ENCODE data around the gene CHD2. TPM values are rescaled to one million over a fixed set of nuclear protein-coding genes. Genes with fewer than 3 reads are reported as not detected.
"Not testable (repeated sequence)": the region's sequence is repeated elsewhere in the genome, so short reads cannot be mapped to it uniquely, and the experiment has no call there.

Gene CHD2
- polyA plus RNA-seq, 2 donors, result 25.8 to 32.8 TPM

DNA sequence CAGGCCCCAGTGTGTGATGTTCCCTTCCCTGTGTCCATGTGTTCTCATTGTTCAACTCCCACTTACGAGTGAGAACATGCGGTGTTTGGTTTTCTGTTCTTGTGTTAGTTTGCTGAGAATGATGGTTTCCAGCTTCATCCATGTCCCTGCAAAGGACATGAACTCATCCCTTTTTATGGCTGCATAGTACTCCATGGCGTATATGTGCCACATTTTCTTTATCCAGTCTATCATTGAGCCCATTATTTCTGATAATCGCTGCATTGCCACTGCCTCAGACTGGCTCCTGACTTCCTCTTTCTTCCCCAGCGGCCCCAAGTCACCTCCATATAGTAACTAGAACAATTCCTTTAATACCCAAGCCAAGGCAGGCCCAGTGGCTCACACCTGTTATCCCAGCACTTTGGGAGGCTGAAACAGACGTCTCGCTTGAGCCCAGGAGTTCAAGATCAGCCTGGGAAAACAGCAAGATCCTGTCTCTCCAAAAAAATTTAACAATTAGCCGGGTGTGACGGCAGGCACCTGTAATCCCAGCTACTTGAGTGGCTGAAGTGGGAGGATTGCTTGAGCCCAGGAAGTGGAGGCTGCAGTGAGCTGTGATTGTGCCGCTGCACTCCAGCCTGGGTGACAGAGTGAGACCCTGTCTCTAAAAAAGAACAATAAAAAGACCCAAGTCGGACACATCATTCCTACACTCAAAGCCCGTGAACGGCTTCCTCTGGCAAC is 139.6 kb downstream of the CHD2 start:
- H3K27me3 ChIP-seq (ENCODE audit: control insufficient read depth in 1 of 2, insufficient read depth in 2 of 2, low read length in 2 of 2); H3K9me3 ChIP-seq (ENCODE audit: control insufficient read depth in 2 of 2, insufficient read depth in 1 of 2, low read depth in 1 of 2, low read length in 1 of 2); H3K27ac ChIP-seq (ENCODE audit: low read depth in 2 of 2, low read length in 1 of 2); H3K4me3 ChIP-seq (ENCODE audit: low read depth in 1 of 2, low read length in 2 of 2): not testable (repeated sequence)
- Histone ChIP-seq H3K36me3 (ENCODE audit: control insufficient read depth in 2 of 2, insufficient read depth in 2 of 2, low read length in 1 of 2) (peaks cover 4 to 14% of the 10 kb centered on the region in 2 donors), H3K4me1 (ENCODE audit: control insufficient read depth in 2 of 2, insufficient read depth in 2 of 2, low read length in 1 of 2) (peaks cover 10 to 17% of the 10 kb centered on the region in 2 donors)
- WGBS, 2 donors, result 93 to 94% methylated on average over 12 to 13 of the region's 13 CpGs

DNA sequence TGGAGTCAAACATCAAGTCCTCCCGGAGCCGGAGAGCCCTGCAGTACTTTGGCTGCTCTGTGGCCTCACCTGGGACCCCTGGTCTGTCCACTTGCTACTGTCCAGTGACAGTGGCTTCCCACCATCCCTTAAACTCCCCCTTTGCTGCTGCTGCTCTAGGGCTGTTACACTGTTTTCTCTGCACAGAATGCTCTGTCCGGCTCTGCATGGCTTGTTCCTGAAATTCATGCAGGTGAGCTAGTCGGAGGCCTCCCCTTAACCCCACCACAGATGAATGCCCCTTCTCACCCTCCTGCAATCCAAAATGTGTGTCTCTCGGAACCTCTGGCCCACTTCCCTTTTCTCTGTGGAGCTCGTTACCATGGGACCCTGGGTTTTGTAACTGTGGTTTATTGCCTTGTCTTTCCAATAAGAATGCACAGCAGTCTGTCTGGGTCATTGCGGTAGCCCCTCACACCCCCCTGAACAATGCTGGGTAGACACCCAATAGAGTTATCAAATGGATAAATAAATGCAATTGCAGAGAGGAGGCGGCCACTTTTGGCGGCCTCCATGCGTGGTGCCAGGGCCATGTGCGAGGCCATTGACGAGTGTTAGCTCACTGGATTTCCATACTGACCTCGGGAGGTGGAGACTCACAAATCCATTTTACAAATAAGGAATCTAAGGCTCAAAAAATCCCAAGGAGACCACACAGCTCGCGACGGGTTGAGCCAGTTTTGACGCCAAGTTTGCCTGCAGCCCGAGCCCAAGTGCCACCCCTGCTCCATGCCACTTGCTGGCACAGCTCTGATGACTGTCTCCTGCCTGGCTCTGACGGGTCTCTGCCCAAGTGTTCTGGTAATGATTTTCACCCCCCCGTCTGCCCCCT is 140.4 kb downstream of the CHD2 start:
- Histone ChIP-seq H3K27me3 (ENCODE audit: control insufficient read depth in 1 of 2, insufficient read depth in 2 of 2, low read length in 2 of 2) (no peaks in the 10 kb centered on the region), H3K27ac (ENCODE audit: low read depth in 2 of 2, low read length in 1 of 2) (no peak overlapping the region), H3K9me3 (ENCODE audit: control insufficient read depth in 2 of 2, insufficient read depth in 1 of 2, low read depth in 1 of 2, low read length in 1 of 2) (peaks cover 0 to 2% of the 10 kb centered on the region in 2 donors), H3K4me1 (ENCODE audit: control insufficient read depth in 2 of 2, insufficient read depth in 2 of 2, low read length in 1 of 2) (peaks cover 10 to 17% of the 10 kb centered on the region in 2 donors), H3K4me3 (ENCODE audit: low read depth in 1 of 2, low read length in 2 of 2) (no peak overlapping the region), H3K36me3 (ENCODE audit: control insufficient read depth in 2 of 2, insufficient read depth in 2 of 2, low read length in 1 of 2) (peaks cover 8 to 21% of the 10 kb centered on the region in 2 donors)
- 63 to 72% methylated on average over 20 of the region's 20 CpGs for WGBS, 2 donors

DNA sequence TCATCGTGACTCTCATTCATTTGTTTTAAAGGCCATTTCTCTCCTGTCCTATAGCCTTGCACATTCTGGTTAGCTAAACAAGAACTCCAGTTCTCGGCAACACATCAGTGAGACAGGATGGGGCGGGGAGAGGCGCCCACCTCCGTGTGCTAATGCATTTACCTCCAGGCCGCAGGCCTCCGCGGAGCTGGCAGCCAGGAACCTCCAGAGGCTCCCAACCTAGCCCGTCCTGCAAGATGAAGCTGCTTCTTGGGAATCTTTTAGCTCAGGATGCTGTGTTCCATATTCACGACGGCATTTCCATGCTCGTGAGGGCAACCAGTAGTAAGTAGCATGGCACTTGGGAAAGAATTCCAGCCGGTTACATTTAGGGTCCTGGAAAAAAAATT is 141.0 kb downstream of the CHD2 start:
- 55 to 71% methylated on average over 13 of the region's 13 CpGs for WGBS, 2 donors
- no peaks in the 10 kb centered on the region for H3K27me3 ChIP-seq (ENCODE audit: control insufficient read depth in 1 of 2, insufficient read depth in 2 of 2, low read length in 2 of 2)
- H3K9me3 ChIP-seq (ENCODE audit: control insufficient read depth in 2 of 2, insufficient read depth in 1 of 2, low read depth in 1 of 2, low read length in 1 of 2), result peaks cover 0 to 2% of the 10 kb centered on the region in 2 donors
- no peak overlapping the region for H3K4me3 ChIP-seq (ENCODE audit: low read depth in 1 of 2, low read length in 2 of 2)
- peaks cover 10 to 17% of the 10 kb centered on the region in 2 donors for H3K4me1 ChIP-seq (ENCODE audit: control insufficient read depth in 2 of 2, insufficient read depth in 2 of 2, low read length in 1 of 2)
- no peak overlapping the region for H3K27ac ChIP-seq (ENCODE audit: low read depth in 2 of 2, low read length in 1 of 2)
- peaks cover 8 to 21% of the 10 kb centered on the region in 2 donors for H3K36me3 ChIP-seq (ENCODE audit: control insufficient read depth in 2 of 2, insufficient read depth in 2 of 2, low read length in 1 of 2)

DNA sequence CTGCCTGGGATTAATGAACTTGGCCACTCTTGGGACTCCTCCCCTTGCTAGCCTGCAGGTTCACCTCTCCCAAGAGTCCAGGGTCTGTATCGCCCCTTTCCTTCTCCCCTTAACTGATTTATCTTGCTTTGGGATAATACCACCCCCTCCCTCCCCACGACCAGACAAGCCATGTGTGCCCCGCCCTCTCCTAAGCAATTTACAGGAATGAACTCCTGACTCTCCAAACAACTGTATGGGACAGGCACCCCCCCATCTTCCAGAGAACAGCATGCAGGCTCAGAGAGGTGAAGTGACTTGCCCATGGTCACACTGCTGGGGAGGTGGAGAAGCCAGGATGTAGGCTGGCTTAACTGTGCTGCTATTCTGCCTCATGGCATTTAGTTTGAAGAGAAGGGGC is 142.1 kb downstream of the CHD2 start:
- peaks cover 0 to 2% of the 10 kb centered on the region in 2 donors for H3K9me3 ChIP-seq (ENCODE audit: control insufficient read depth in 2 of 2, insufficient read depth in 1 of 2, low read depth in 1 of 2, low read length in 1 of 2)
- H3K27ac ChIP-seq (ENCODE audit: low read depth in 2 of 2, low read length in 1 of 2), result no peak overlapping the region
- peaks cover 5 to 13% of the 10 kb centered on the region in 2 donors for H3K4me1 ChIP-seq (ENCODE audit: control insufficient read depth in 2 of 2, insufficient read depth in 2 of 2, low read length in 1 of 2)
- H3K4me3 ChIP-seq (ENCODE audit: low read depth in 1 of 2, low read length in 2 of 2), result no peak overlapping the region
- H3K36me3 ChIP-seq (ENCODE audit: control insufficient read depth in 2 of 2, insufficient read depth in 2 of 2, low read length in 1 of 2), result peaks cover 8 to 28% of the 10 kb centered on the region in 2 donors
- WGBS, 2 donors, result 48 to 71% methylated on average over 3 of the region's 3 CpGs
- no peaks in the 10 kb centered on the region for H3K27me3 ChIP-seq (ENCODE audit: control insufficient read depth in 1 of 2, insufficient read depth in 2 of 2, low read length in 2 of 2)

DNA sequence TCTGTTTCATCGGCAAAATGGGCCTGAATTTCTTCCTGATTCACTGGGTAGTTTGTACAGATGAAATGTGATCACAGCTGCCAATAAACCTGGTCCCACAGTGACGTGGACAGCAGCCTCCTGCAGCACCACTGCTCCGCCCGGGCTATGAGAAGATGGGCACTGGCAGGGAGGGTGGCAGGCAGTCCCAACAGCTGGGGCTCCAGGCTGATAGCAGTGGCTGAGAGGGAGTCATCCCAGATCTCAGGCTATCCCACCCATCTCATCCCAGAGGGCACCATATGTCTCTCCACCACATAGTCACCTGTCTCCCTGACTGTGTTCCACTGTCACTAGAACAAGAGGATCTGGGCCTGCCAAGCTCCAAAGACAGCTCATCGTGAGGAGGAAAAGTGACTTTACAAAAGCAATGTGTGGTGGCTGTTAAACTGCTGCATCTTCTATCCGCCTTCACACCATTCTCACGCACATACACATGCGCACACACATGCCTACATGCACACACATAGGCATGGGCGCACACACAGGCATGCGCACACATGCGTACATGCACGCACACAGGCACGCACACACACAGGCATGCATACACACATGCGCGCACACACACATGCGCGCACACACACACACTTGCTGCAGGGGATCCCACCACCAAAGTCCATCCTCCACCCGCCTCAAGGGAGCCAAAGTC is 142.7 kb downstream of the CHD2 start:
- no peak overlapping the region for H3K4me3 ChIP-seq (ENCODE audit: low read depth in 1 of 2, low read length in 2 of 2)
- peaks cover 8 to 12% of the 10 kb centered on the region in 2 donors for H3K4me1 ChIP-seq (ENCODE audit: control insufficient read depth in 2 of 2, insufficient read depth in 2 of 2, low read length in 1 of 2)
- no peak overlapping the region for H3K27ac ChIP-seq (ENCODE audit: low read depth in 2 of 2, low read length in 1 of 2)
- H3K27me3 ChIP-seq (ENCODE audit: control insufficient read depth in 1 of 2, insufficient read depth in 2 of 2, low read length in 2 of 2), result no peaks in the 10 kb centered on the region
- H3K9me3 ChIP-seq (ENCODE audit: control insufficient read depth in 2 of 2, insufficient read depth in 1 of 2, low read depth in 1 of 2, low read length in 1 of 2), result peaks cover 0 to 2% of the 10 kb centered on the region in 2 donors
- peaks cover 8 to 32% of the 10 kb centered on the region in 2 donors for H3K36me3 ChIP-seq (ENCODE audit: control insufficient read depth in 2 of 2, insufficient read depth in 2 of 2, low read length in 1 of 2)
- WGBS, 2 donors, result 83 to 89% methylated on average over 18 of the region's 18 CpGs

DNA sequence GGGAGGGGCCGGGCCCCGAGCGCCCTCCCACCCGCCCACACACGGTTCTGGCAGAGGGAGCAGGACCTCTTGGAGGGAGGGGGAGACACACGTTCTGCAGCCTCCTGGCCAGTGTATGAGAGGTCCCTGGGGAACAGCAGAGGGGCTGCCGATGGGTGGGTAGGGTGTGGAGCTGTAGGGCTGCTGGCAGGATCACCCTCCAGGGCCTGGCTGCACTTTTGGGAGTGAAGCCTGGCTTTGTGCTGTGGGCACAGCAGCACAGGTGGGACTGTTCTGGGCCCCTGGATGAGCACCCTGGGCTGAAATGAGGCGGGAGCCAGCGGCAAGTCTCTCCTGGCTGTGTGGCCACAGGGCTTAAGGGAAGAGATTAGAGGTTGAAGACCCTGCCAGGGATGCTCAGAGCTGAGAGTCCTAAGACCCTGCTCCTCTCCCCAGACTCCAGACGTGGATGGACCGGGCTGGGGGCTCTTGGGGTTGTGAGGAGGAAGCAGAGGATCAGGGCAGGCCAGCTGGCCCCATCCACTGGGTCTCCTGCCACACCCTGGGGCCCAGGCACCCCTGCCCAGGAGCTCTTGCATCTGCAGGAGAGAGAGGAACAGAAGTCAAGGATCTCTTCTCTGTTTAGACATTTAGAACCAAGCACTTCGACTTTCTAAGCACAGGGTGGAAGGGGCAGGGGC is 143.6 kb downstream of the CHD2 start:
- Histone ChIP-seq H3K36me3 (ENCODE audit: control insufficient read depth in 2 of 2, insufficient read depth in 2 of 2, low read length in 1 of 2) (peaks cover 8 to 40% of the 10 kb centered on the region in 2 donors), H3K4me3 (ENCODE audit: low read depth in 1 of 2, low read length in 2 of 2) (no peak overlapping the region), H3K9me3 (ENCODE audit: control insufficient read depth in 2 of 2, insufficient read depth in 1 of 2, low read depth in 1 of 2, low read length in 1 of 2) (peaks cover 0 to 2% of the 10 kb centered on the region in 2 donors), H3K27ac (ENCODE audit: low read depth in 2 of 2, low read length in 1 of 2) (no peak overlapping the region), H3K4me1 (ENCODE audit: control insufficient read depth in 2 of 2, insufficient read depth in 2 of 2, low read length in 1 of 2) (peaks cover 8 to 17% of the 10 kb centered on the region in 2 donors), H3K27me3 (ENCODE audit: control insufficient read depth in 1 of 2, insufficient read depth in 2 of 2, low read length in 2 of 2) (no peaks in the 10 kb centered on the region)
- WGBS, 2 donors, result 42 to 44% methylated on average over 12 of the region's 12 CpGs

DNA sequence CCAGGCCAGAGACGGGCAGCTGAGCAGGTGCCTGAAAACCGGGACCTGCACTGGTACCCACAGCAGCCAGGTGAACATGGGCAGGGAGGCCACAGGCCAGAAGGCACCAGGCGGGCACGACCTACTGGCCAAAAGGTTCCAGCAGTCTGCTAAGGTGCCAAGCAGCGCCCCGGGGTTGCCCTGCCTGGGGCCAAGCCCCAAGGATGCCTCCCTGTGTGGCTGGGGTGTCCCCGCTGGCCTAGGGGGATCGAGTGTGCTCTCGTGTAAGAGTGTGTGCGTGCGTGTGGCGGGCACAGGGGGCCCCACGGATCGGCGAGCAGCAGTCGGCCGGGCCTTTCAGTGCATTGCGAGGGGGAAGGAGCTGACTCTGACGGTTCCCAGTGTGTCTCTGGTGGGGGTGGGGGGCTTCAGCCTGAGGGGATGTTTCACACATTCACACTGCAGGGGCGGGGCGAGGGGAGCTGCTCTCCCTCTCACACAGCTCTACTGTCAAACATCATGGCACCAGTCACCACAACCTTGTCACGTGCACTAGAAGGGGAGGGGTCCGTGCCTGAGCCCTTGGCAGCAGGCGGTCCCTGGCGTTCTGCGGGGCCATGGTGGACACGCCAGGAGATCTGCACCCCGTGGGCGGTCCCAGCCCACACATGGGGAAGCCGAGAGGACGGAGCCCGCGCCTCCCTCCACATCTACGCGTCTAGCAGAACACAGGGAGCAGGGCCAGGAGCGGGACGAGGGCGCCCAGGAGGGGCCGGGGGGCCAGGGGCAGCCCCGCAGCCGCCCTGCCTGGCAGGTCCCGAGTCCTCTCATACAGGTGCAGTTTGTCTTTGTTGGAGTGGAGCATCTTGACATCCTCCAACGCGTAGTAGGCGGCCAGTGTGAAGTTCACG is 144.4 kb downstream of the CHD2 start:
- H3K27me3 ChIP-seq (ENCODE audit: control insufficient read depth in 1 of 2, insufficient read depth in 2 of 2, low read length in 2 of 2), result no peaks in the 10 kb centered on the region
- H3K9me3 ChIP-seq (ENCODE audit: control insufficient read depth in 2 of 2, insufficient read depth in 1 of 2, low read depth in 1 of 2, low read length in 1 of 2), result peaks cover 0 to 2% of the 10 kb centered on the region in 2 donors
- H3K4me3 ChIP-seq (ENCODE audit: low read depth in 1 of 2, low read length in 2 of 2), result no peak overlapping the region
- WGBS, 2 donors, result 81 to 83% methylated on average over 46 of the region's 46 CpGs
- H3K4me1 ChIP-seq (ENCODE audit: control insufficient read depth in 2 of 2, insufficient read depth in 2 of 2, low read length in 1 of 2), result peaks cover 9 to 24% of the 10 kb centered on the region in 2 donors
- H3K36me3 ChIP-seq (ENCODE audit: control insufficient read depth in 2 of 2, insufficient read depth in 2 of 2, low read length in 1 of 2), result peaks cover 10 to 41% of the 10 kb centered on the region in 2 donors
- no peak overlapping the region for H3K27ac ChIP-seq (ENCODE audit: low read depth in 2 of 2, low read length in 1 of 2)

DNA sequence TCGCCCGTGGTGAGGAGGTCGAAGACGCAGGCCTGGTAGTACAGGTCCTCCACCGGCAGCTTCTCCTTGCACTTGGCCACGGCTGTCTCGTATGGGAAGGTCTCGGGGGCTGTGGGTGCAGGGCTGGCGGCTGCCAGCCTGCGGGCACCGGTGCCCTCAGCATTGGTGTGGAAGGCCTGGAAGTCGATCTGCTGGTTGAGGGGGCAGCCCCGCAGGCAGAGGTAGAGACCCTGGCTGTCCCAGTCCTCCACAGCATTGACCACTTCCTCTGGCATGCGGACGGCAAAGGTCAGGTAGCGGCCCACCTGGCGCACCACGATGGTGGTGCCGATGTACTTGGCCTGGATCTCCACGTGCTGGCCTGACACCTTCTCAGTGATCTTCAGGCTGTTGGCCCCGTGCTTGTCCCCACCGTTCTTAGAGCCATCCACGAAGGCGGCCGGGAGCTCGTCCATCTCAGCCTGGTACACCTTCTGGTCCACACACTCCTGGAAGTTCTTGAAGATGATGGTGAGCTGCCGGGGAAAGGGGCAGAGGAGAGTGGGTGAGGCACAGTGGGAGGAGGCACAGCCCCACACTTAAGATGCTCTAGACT is 145.2 kb downstream of the CHD2 start:
- Histone ChIP-seq H3K36me3 (ENCODE audit: control insufficient read depth in 2 of 2, insufficient read depth in 2 of 2, low read length in 1 of 2) (peaks cover 10 to 48% of the 10 kb centered on the region in 2 donors), H3K4me3 (ENCODE audit: low read depth in 1 of 2, low read length in 2 of 2) (no peak overlapping the region), H3K27ac (ENCODE audit: low read depth in 2 of 2, low read length in 1 of 2) (no peak overlapping the region), H3K27me3 (ENCODE audit: control insufficient read depth in 1 of 2, insufficient read depth in 2 of 2, low read length in 2 of 2) (no peaks in the 10 kb centered on the region), H3K9me3 (ENCODE audit: control insufficient read depth in 2 of 2, insufficient read depth in 1 of 2, low read depth in 1 of 2, low read length in 1 of 2) (peaks cover 0 to 2% of the 10 kb centered on the region in 2 donors), H3K4me1 (ENCODE audit: control insufficient read depth in 2 of 2, insufficient read depth in 2 of 2, low read length in 1 of 2) (peaks cover 12 to 31% of the 10 kb centered on the region in 2 donors)
- 92 to 94% methylated on average over 27 of the region's 27 CpGs for WGBS, 2 donors
